Right ventricle myocardium inferior (tissue), 1 donor: ENCODE data around the gene IL23R. TPM values are rescaled to one million over a fixed set of nuclear protein-coding genes. Genes with fewer than 3 reads are reported as not detected.

Experiments used
- ATAC-seq: fragments of 200-7000 bp; cut with Tn5 transposase; one replicate; pipeline ENCODE4 v1.9.1; 2020; ENCODE audit warnings: mild to moderate bottlenecking, moderate library complexity
- DNase-seq: peaks from one replicate; pipeline ENCODE4 v3.0.0; 2021; ENCODE audit errors: missing footprints
- intact Hi-C: fragments of 100-400 bp; cut with DNase I; formaldehyde crosslinking; loops from one replicate; pipeline ENCODE4 v1.11.0; 2022
- total RNA-seq: library from RNA; stranded (reverse); fragmentation: NEBNext Ultra II Directional; extraction: Animal tissue kit (Norgen Biotek cat#: 25700); gene quantifications from one replicate; pipeline ENCODE4 v1.2.1, GENCODE V29; 2021
- donor health status: DM: no; HTN: yes; CAD: no; lungs with severe emphysema.

The IL23R gene
- total RNA-seq, 1 donor from 2014 or later: not detected

GRCh38 chr1:67217417-67217816 lies 51.2 kb downstream of the IL23R start:
- ATAC-seq: no peak
- no peak for DNase-seq
- intact Hi-C loops: no loop called here

- intact Hi-C loops: no loop called here
These were observed 51.7 kb downstream of the IL23R start for GRCh38 chr1:67217938-67218337.

GRCh38 chr1:67224856-67225255 lies 58.6 kb downstream of the IL23R start:
- DNase-seq (no peak), ATAC-seq (no peak)
- intact Hi-C loops: no loop called here

More at GRCh38 chr1:67217938-67218337, 51.7 kb downstream of the IL23R start:
- DNase-seq (no peak), ATAC-seq (no peak)

- intact Hi-C loops: no loop called here
- no peak for DNase-seq
- no peak for ATAC-seq
These were observed 60.4 kb downstream of the IL23R start for GRCh38 chr1:67226688-67227087.

GRCh38 chr1:67227196-67227595 lies 60.9 kb downstream of the IL23R start:
- intact Hi-C loops: no loop called here
- no peak for DNase-seq
- ATAC-seq: no peak

GRCh38 chr1:67228791-67229190 lies 62.5 kb downstream of the IL23R start:
- no peak for DNase-seq
- intact Hi-C loops: no loop called here
- ATAC-seq: no peak

GRCh38 chr1:67230539-67230938 lies 64.3 kb downstream of the IL23R start:
- DNase-seq: no peak
- intact Hi-C loops: loop anchor here (5.0 kb wide), 1 partner anchor 272 kb away; no protein-coding TSS in a partner anchor
- no peak for ATAC-seq

GRCh38 chr1:67236277-67236676 lies 70.0 kb downstream of the IL23R start:
- ATAC-seq: no peak
- intact Hi-C loops: no loop called here

GRCh38 chr1:67239738-67240137 lies 73.5 kb downstream of the IL23R start:
- DNase-seq: no peak
- no peak for ATAC-seq
- intact Hi-C loops: no loop called here

More at GRCh38 chr1:67236277-67236676, 70.0 kb downstream of the IL23R start:
- DNase-seq: no peak

- no peak for ATAC-seq
- intact Hi-C loops: no loop called here
- no peak for DNase-seq
These were observed 75.0 kb downstream of the IL23R start for GRCh38 chr1:67241200-67241746.

- no peak for DNase-seq
These were observed 75.8 kb downstream of the IL23R start for GRCh38 chr1:67242016-67242415.

GRCh38 chr1:67250051-67250653 lies 83.9 kb downstream of the IL23R start:
- DNase-seq (no peak), ATAC-seq (no peak)
- intact Hi-C loops: no loop called here

More at GRCh38 chr1:67242016-67242415, 75.8 kb downstream of the IL23R start:
- no peak for ATAC-seq
- intact Hi-C loops: no loop called here

GRCh38 chr1:67256291-67257172 lies 90.3 kb downstream of the IL23R start:
- intact Hi-C loops: no loop called here
- ATAC-seq (peak; percentile 71), DNase-seq (no peak)

GRCh38 chr1:67257173-67257535 lies 90.9 kb downstream of the IL23R start:
- intact Hi-C loops: no loop called here
- DNase-seq (no peak), ATAC-seq (no peak)

- intact Hi-C loops: no loop called here
- DNase-seq (no peak), ATAC-seq (no peak)
These were observed 95.4 kb downstream of the IL23R start for GRCh38 chr1:67261680-67262079.

GRCh38 chr1:67262735-67263134 lies 96.5 kb downstream of the IL23R start:
- ATAC-seq (no peak), DNase-seq (no peak)
- intact Hi-C loops: no loop called here

GRCh38 chr1:67264152-67264551 lies 97.9 kb downstream of the IL23R start:
- intact Hi-C loops: no loop called here
- DNase-seq (no peak), ATAC-seq (no peak)

GRCh38 chr1:67264899-67265298 lies 98.6 kb downstream of the IL23R start:
- intact Hi-C loops: no loop called here
- DNase-seq (no peak), ATAC-seq (no peak)

- intact Hi-C loops: no loop called here
- ATAC-seq: no peak
These were observed 102.8 kb downstream of the IL23R start for GRCh38 chr1:67269061-67269460.

GRCh38 chr1:67270541-67270940 lies 104.3 kb downstream of the IL23R start:
- ATAC-seq (no peak), DNase-seq (no peak)
- intact Hi-C loops: no loop called here

More at GRCh38 chr1:67269061-67269460, 102.8 kb downstream of the IL23R start:
- no peak for DNase-seq
